ENCODE results near the gene PDRG1. TPM values are rescaled to one million over a fixed set of nuclear protein-coding genes. Genes with fewer than 3 reads are reported as not detected.

Gene PDRG1
- total RNA-seq, 1 donor: 3.0 TPM

- TF ChIP-seq, protein P1, sequence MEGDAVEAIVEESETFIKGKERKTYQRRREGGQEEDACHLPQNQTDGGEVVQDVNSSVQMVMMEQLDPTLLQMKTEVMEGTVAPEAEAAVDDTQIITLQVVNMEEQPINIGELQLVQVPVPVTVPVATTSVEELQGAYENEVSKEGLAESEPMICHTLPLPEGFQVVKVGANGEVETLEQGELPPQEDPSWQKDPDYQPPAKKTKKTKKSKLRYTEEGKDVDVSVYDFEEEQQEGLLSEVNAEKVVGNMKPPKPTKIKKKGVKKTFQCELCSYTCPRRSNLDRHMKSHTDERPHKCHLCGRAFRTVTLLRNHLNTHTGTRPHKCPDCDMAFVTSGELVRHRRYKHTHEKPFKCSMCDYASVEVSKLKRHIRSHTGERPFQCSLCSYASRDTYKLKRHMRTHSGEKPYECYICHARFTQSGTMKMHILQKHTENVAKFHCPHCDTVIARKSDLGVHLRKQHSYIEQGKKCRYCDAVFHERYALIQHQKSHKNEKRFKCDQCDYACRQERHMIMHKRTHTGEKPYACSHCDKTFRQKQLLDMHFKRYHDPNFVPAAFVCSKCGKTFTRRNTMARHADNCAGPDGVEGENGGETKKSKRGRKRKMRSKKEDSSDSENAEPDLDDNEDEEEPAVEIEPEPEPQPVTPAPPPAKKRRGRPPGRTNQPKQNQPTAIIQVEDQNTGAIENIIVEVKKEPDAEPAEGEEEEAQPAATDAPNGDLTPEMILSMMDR (IDR thresholded peaks at IDR 0.05; ENCODE audit: insufficient read depth, low read length): no peak
- H3K4me3 ChIP-seq (ENCODE audit: low read depth, low read length): no peak overlapping the region
- DNase-seq (ENCODE audit: low read depth): no peak
Measured at GRCh38 chr20:31945319-31945718, 6.5 kb downstream of the PDRG1 start.

- TF ChIP-seq, protein P1 (IDR thresholded peaks at IDR 0.05; ENCODE audit: insufficient read depth, low read length): no peak
- DNase-seq (ENCODE audit: low read depth): peak; percentile 38
- H3K4me3 ChIP-seq (ENCODE audit: low read depth, low read length): no peak overlapping the region
Measured at GRCh38 chr20:31943052-31943471, 8.8 kb downstream of the PDRG1 start.

- H3K4me3 ChIP-seq (ENCODE audit: low read depth, low read length): no peak overlapping the region
- no peak for DNase-seq (ENCODE audit: low read depth)
- TF ChIP-seq, protein P1 (IDR thresholded peaks at IDR 0.05; ENCODE audit: insufficient read depth, low read length): no peak
Measured at GRCh38 chr20:31939661-31940060, 12.2 kb downstream of the PDRG1 start.

- H3K4me3 ChIP-seq (ENCODE audit: low read depth, low read length): no peak overlapping the region
- no peak for DNase-seq (ENCODE audit: low read depth)
- TF ChIP-seq, protein P1 (IDR thresholded peaks at IDR 0.05; ENCODE audit: insufficient read depth, low read length): no peak
Measured at GRCh38 chr20:31937820-31938219, 14.0 kb downstream of the PDRG1 start.

DNA sequence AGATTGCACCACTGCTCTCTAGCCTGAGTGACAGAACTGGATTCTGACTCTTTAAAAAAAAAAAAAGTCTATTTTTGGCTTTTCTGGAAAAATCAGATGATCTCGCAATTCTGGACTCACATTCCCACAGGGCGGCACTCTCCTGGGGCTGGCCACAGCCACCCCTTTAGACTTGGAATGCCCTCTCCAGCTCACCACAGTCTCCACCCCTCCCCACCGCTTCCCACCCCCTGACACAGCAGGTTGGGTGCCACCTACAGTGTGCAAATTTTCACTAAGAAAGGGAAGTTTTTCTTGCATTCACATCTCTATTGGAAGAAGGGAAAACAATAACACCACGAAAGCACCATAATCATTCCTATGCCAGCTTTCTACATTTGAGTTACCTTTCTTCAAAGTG is 15.4 kb downstream of the PDRG1 start:
- TF ChIP-seq, protein P1 (IDR thresholded peaks at IDR 0.05; ENCODE audit: insufficient read depth, low read length): no peak
- no peak for DNase-seq (ENCODE audit: low read depth)
- H3K4me3 ChIP-seq (ENCODE audit: low read depth, low read length): no peak overlapping the region

- TF ChIP-seq, protein P1 (IDR thresholded peaks at IDR 0.05; ENCODE audit: insufficient read depth, low read length): no peak
- DNase-seq (ENCODE audit: low read depth): no peak
- H3K4me3 ChIP-seq (ENCODE audit: low read depth, low read length): no peak overlapping the region
Measured at GRCh38 chr20:31934968-31935764, 16.7 kb downstream of the PDRG1 start.
